HG02571 (cell line): ENCODE data around the gene GTF2IRD1.

Source experiments
- ATAC-seq: cut with Tn5 transposase; IDR thresholded peaks from one replicate; pipeline ENCODE4 v1.9.1; 2021; ENCODE audit warnings: mild to moderate bottlenecking, moderate library complexity; ENCODE audit not compliant: unreplicated experiment

Gene GTF2IRD1

DNA sequence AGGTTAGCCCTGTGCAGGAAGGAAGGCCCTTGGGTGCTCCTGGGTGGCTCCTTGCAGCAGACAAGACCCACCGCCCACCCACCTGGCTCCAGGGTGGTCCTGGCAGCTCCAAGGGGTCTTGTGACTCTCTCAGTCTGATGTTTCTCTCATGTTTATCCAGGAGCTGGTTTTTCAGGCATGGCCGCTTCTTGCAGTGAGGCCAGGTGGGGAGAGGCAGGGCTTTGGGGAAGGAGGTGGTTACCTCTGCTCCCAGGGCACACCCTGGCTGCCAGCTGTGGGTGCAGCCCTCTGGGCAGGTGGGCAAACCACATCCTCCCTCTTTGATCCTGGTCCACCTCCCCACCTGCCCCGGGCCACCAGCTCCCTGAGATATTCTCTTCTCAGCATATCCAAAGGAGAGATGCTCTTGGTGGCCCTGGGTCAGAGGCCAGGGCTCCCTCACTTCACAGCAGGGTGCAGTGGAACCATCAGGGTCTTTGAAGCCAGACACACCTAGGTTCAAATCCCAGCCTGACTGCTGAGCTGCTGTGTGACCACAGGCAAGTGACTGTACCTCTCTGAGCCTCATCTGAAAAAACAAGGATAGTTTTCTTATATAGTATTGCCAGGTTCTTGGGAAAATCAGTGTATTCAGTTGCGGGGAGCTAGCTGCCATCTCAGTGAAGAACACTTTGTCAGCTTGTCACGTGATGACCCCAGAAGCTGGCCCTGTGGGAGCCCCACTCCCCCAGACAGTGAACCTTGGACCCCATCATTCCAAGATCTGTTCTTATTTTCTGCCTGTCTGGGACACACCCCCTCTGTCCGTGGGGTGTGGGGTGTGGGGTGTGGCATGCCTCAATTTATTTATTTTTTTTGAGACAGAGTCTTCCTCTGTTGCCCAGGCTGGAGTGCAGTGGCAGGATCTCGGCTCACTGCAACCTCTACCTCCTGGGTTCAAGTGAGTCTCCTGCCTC is 11.5 kb downstream of the GTF2IRD1 start:
- no peak for ATAC-seq

DNA sequence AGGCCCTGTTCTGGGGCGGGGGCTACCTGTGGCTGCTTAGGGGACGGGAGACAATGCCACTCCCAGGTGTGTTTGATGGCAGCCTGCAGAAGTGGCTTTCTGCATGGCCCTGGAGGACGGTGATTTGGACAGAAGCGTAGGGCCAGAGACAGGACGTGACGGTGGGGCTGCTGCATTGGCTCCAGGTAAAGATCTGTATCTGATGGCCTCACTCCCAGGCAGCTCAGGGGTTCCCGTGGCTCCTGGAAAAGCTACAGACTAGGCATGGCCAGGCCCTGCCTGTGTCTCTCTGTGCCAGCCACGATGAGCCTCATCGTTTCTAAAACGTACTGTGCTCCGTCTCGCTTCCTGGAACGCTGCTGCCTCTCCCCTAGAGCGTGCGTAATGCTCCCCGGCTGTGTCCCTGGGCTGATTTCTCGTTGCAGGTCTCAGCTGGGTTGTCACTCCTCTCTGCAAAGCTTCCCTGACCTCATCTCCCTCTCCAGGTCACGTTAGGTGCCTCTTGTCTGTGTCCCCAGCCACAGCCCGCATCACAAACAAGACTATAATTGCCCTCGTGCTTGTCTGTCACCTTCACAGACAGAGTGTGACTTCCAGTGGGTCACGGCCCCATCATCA is 12.6 kb downstream of the GTF2IRD1 start:
- no peak for ATAC-seq

GRCh38 chr7:74467876-74468275 is 14.2 kb downstream of the GTF2IRD1 start:
- ATAC-seq: no peak

- no peak for ATAC-seq
These were observed 16.8 kb downstream of the GTF2IRD1 start for GRCh38 chr7:74470504-74470903.

- no peak for ATAC-seq
These were observed 19.4 kb downstream of the GTF2IRD1 start for GRCh38 chr7:74473116-74473515.

DNA sequence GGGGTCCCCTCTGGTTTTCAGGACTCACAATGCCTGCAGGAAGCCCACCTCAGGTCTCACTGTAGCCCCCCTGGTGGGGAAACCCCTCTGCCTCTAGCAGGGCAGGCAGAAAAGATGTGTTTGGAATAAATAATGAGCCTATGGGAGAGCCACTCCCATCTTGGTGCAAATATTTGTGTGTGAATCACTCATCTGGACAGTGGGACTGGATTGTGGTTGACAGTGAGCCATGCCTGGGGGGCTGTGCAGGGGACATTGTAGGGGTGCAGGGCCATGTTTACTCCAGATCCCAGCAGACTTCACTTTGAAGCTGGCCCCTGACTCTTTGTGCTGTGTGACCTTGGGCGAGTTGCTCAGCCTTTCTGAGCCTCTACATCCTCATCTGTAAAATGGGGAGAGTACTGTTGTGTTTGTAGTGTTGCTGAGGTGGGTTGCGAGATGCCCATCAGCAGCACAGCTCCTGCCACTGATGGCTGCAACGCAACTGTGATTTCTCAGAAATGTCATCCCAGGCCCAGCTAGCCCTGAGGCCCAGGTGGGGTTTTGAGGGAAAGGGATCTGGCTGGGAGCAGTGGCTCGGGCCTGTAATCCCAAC is 20.7 kb downstream of the GTF2IRD1 start:
- no peak for ATAC-seq

- no peak for ATAC-seq
These were observed 21.7 kb downstream of the GTF2IRD1 start for GRCh38 chr7:74475243-74475986.

GRCh38 chr7:74475987-74476350 is 22.3 kb downstream of the GTF2IRD1 start:
- ATAC-seq: no peak

DNA sequence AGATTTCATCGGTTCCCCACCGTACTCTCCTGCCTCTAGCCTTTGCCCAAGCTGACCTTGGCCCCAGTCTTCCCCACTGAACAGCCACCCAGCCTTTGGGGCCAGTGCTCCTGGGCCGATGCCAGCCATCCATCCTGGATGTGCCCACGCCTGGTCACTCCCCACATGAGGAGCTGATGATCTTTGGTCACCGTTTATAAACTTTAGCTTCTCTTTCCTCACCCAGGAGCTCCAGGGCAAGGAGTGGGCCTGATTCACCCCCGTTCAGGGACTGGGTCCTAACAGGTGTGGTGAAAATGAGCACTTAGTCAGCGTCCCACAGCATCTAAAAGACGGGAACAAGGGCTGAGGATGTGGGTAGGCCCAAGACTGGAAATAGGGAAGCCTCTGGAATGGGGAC is 22.9 kb downstream of the GTF2IRD1 start:
- ATAC-seq: no peak

GRCh38 chr7:74478671-74479065 is 25.0 kb downstream of the GTF2IRD1 start:
- ATAC-seq: no peak

- no peak for ATAC-seq
These were observed 25.5 kb downstream of the GTF2IRD1 start for GRCh38 chr7:74479066-74479781.

GRCh38 chr7:74479961-74480829 is 26.5 kb downstream of the GTF2IRD1 start:
- ATAC-seq: no peak

- no peak for ATAC-seq
These were observed 27.2 kb downstream of the GTF2IRD1 start for GRCh38 chr7:74480861-74481417.

GRCh38 chr7:74481458-74482196 is 27.9 kb downstream of the GTF2IRD1 start:
- ATAC-seq: no peak

DNA sequence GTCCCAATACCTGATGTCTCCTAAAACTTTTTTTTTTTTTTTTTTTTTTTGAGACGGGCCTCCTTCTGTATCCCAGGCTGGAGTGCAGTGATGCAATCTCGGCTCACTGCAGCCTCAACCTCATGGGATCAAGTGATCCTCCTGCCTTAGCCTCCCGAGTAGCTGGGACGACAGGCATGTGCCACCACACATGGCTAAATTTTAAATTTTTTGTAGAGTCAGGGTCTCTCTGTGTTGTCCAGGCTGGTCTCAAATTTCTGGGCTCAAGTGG is 28.4 kb downstream of the GTF2IRD1 start:
- no peak for ATAC-seq

DNA sequence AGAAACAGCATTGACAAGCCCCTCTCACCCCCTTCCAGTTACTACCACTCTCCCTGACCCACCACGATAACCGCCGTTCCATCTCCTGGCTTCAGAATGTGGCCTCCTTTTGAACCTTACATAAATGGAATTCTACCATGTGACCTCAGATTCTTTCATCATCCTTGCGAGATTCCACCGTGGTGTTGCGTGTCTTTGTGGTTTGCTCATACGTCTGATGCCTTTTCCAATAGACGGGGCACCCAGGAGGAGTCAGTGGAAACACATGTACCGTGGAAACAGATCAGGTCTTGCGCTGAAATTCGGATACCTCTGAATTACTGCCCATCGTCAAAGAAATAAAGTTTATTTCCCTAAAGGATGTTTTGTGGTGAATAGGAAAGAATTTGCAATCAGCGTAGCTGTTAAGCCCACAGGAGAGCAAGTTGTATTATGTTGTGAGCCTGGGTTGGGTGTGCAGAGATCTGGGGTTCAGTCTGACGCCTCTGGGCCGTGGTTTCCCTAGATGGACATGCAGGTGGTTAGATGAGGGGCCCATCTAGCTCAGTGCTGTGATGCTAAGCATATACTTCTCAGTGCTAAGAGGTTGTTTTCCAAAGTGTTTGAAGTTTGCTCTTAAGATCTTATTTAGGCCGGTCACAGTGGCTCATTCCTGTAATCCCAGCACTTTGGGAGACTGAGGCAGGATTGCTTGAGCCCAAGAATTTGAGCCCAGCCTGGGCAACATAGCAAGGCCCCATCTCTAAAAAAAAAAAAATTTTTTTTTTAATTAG is 29.1 kb downstream of the GTF2IRD1 start:
- no peak for ATAC-seq

GRCh38 chr7:74483402-74484336 is 30.0 kb downstream of the GTF2IRD1 start:
- ATAC-seq: no peak
